GM19238 (cell line): ENCODE results near the gene RASAL1.

ENCODE experiments used
- DNase-seq: peaks from one replicate; pipeline ENCODE4 v3.0.0; 2011; ENCODE audit warnings: low spot score; ENCODE audit not compliant: insufficient read length

Gene RASAL1

GRCh38 chr12:113060336-113060960 lies 75.1 kb downstream of the RASAL1 start:
- DNase-seq = no peak

DNA sequence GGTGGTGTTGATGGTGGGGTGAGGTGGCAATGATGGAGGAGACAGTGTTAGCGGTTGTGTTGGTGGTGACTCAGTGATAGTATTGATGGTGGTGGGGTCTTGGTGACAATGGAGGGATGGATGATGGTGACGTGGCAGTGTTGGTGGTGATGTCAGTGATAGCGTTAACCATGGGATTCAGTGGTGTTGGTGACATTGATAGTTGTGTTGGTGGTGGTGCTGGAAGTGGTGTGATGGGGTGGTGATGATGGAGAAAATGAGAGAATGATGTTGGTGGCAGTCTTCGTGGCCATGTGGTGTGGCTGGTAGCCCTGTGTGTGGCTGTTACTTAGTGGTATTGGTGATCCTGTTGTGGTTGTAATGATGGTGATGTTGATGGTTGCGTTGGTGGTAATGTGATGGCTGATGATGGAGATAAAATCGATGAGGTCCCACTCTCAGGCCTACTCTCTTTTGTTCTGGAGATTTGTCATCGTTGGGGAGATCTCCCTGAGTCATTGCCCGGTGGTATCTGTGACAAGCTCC lies 76.4 kb downstream of the RASAL1 start:
- DNase-seq = no peak

DNA sequence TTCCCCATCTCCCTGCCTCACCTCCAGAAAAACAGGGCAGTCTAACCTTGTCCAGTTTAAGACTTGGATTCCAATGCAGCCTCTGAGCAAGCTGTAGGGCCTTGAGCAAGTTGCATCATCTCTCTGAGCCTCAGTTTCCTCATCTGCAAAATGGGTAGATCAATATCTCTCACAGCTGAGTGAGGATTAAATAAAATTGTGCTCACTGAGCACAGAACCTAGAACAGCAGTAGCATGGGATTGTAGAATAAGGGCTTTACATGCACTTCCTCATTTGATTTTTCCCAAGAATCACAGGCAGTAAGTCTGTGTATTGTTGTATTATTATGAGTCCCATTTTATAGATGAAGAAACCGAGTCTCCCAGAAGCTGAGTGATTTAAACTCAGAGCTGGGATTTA lies 77.0 kb downstream of the RASAL1 start:
- DNase-seq = no peak

- DNase-seq = no peak
Measured at GRCh38 chr12:113057565-113058485, 77.7 kb downstream of the RASAL1 start.

GRCh38 chr12:113056631-113057488 lies 78.7 kb downstream of the RASAL1 start, which contains the start of gene DTX1:
Gene DTX1 (plus strand): TSS chr12:113056730. CDS start chr12:113058193, 1,463 bp downstream.
- no peak for DNase-seq

DNA sequence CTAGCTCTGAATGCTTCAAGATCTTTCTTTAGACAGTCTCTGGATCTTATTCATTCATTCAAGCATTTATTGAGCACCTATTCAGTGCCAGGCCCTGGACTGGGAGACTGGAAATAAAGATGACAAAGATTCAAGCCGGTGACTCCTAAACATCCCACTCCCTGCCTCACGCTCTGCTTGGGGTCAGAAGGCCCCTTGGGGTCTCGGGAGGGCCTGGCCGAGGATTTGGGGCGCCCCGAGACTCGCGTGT lies 79.3 kb downstream of the RASAL1 start:
- no peak for DNase-seq

DNA sequence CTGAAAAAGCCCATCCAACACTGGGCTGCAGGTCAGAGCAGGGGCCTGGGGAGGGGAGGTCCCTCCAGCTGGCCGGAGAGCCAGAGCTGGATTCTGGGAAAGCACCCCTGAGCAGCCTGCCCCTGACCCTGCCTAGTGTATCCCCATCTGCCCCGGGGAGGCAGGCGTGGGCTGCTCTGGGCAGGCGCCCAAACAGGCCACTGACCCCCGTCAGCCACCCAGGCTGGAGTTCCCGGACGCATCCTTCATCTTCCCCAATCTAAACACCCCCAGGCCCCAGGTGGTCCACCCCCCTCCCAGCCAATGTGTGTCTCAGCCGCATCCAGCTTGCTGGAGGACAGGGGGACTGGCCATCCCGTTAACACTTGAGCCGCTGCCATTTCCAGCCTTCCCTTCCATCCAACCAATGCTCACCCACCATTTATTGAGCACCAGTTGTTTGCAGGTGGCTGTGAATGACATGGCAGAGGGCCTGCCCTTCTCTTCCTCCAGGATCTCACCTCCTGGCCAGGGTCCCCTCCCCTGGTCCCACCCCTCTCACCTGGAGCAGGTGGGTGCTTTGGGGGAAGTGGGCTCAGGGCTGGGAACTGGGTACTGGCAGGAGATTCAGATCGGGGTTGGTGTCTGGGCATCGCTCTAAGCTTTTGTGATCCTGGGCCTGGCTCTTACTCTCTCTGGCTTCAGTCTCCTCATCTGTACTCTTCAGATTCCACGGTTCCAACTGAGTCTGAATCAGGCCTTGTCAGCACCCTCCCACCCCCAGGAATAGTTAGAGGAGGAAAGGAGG lies 79.8 kb downstream of the RASAL1 start:
- DNase-seq = no peak

- DNase-seq = no peak
Measured at GRCh38 chr12:113054948-113055486, 80.5 kb downstream of the RASAL1 start.

DNA sequence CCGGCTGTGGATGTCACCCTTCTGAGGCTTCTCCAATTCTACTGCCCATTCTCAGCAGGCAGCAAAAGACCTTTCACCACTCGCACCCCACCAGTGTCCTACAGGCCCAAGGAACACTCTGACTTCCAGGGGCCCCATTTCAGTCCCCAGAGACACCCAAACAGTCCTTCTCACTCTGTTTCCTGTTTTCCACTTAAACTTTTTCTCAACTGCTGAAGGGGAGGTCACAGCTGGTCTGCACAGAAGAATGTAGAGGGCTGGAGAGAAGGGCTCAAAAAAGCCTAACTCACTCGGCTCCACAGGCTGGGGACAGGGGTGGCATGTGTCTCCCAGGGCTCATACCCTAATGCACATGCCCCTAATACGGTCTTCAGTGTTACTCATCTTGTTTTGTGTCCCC lies 83.2 kb downstream of the RASAL1 start:
- no peak for DNase-seq

DNA sequence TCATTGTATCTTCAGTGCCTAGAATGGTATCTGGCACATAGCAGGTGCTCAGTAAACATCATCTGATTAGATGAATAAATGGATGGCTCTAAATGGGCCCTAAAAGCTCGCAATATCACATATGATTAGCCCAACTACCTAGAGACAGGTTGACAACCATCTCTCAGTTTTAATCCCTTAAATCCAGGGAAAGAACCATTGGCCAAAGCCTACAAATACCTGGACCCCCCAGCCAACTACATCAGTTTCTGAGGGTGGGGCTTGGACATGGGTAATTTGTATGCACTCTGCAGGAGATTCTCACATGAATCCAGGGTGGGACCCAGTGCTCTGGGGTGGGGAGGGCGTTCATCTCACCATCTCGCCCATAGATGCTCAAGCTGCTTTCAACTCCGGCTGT lies 83.8 kb downstream of the RASAL1 start:
- DNase-seq = no peak

DNA sequence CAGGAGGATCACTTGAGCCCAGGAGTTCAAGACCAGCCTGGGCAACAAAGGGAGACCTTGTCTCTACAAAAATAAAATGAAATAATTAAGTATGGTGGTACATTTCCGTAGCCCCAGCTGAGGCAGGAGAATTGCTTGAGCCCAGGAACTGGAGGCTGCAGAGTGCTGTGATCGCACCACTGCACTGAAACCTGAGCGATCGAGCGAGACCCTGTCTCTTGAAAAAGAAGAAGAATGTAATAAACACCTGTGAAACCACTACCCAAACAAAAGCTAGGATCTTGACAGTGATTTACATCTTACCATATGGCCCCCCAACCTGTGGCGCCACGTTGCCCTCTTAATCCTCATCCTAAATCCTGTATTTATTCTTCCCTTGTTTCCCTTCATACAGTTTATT lies 84.8 kb downstream of the RASAL1 start:
- no peak for DNase-seq

GRCh38 chr12:113049976-113050742 lies 85.4 kb downstream of the RASAL1 start:
- no peak for DNase-seq
